ENCODE data around the gene DNAJA2.

DNAJA2 gene

DNA sequence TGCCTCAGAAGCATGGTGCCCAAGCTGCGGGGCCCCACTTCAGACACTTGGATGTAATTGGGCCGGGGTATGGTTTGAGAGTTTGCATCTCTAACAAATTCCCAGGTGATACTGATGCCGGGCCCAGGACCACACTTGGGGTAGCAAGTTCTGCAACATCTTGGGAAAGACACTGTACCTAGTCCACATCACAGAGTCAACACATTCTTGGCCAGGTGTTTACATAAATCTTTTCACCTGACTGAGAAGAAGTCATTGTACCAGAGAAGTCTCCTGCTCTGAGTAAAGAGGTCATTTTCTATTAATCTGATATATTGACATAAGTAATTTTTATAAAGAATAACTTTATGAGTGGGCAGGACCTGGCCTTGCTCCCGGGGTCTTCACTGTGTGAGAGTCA, 61.8 kb downstream of the DNAJA2 start:
- H3K36me3 ChIP-seq (ENCODE audit: insufficient read depth, low read length): peaks cover 81% of the 10 kb centered on the region
- WGBS: 94% methylated on average over 4 of the region's 4 CpGs
- H3K27ac ChIP-seq (ENCODE audit: low read depth, low read length): no peak overlapping the region
- H3K9ac ChIP-seq (ENCODE audit: low read depth, low read length): no peak overlapping the region
- no peaks in the 10 kb centered on the region for H3K9me3 ChIP-seq (ENCODE audit: insufficient read depth, low read depth, low read length)
- H3K4me1 ChIP-seq (ENCODE audit: insufficient read depth, low read length): no peaks in the 10 kb centered on the region
- H3K27me3 ChIP-seq (ENCODE audit: insufficient read depth, low read length): no peaks in the 10 kb centered on the region
- no peak overlapping the region for H3K4me3 ChIP-seq (ENCODE audit: low read length)

DNA sequence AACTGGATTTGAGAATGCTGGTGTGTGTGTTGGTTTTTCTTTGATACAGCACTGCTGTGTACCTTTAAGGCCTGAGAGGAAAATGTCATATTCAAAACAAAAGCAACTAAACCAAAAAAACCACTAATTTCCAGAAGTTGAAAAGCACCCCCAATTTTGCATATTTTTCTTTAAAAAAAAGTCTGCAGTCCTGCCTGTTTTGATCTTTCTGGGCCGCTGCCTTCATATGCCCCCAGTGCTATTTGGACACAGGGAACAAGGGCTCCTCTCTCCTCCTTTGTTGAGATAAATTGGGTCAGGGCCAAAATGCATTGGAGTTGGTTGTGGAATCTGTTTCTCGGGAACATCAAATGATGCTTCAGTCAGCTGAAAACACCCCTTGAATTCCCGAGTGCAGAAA, 62.4 kb downstream of the DNAJA2 start:
- no peak overlapping the region for H3K27ac ChIP-seq (ENCODE audit: low read depth, low read length)
- H3K36me3 ChIP-seq (ENCODE audit: insufficient read depth, low read length): peaks cover 83% of the 10 kb centered on the region
- H3K9ac ChIP-seq (ENCODE audit: low read depth, low read length): no peak overlapping the region
- H3K27me3 ChIP-seq (ENCODE audit: insufficient read depth, low read length): no peaks in the 10 kb centered on the region
- 94% methylated on average over 3 of the region's 3 CpGs for WGBS
- H3K9me3 ChIP-seq (ENCODE audit: insufficient read depth, low read depth, low read length): no peaks in the 10 kb centered on the region
- no peaks in the 10 kb centered on the region for H3K4me1 ChIP-seq (ENCODE audit: insufficient read depth, low read length)
- no peak overlapping the region for H3K4me3 ChIP-seq (ENCODE audit: low read length)

DNA sequence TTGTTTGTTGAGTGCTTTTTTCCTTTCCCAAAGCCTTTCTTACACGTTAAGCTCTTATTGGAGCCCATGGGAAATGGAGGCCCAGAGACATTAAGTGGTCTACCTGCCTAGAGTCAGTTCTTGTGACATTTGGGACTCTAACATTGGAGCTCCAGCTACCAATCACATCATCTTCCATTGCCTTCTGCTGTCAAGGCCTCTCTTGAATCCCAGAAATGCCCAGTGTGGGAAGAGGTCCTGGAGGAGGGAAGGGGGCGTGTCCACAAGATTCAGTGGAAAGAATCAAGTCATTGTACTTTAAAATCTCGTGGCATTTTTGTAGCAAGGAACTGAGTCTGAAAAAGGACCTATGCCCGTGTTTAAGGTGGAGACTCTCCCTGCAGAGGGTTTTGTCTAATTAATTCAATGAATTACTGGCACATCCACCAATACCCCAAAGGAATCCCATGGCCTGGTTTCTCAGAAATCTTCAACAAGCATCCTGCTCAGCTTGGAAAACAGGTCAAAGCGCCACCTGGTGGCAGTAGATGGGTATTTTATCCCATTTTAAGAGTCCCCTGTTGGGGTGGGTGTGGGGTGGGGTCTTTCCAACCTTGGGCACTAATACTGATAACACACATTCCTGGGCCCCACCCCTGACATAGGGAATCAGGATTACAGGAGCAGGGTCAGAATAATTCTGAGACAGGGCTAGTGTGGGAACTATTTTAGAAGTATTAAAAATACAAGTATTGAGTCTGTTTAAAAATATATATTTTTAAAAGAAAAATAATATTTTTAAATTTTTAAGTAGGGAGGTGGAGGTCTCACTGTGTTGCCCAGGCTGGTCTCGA, 64.7 kb downstream of the DNAJA2 start:
- Histone ChIP-seq H3K4me3 (ENCODE audit: low read length) (no peak overlapping the region), H3K9ac (ENCODE audit: low read depth, low read length) (no peak overlapping the region), H3K27me3 (ENCODE audit: insufficient read depth, low read length) (no peaks in the 10 kb centered on the region), H3K9me3 (ENCODE audit: insufficient read depth, low read depth, low read length) (no peaks in the 10 kb centered on the region), H3K36me3 (ENCODE audit: insufficient read depth, low read length) (peaks cover 81% of the 10 kb centered on the region), H3K4me1 (ENCODE audit: insufficient read depth, low read length) (no peaks in the 10 kb centered on the region), H3K27ac (ENCODE audit: low read depth, low read length) (no peak overlapping the region)
- 69% methylated on average over 5 of the region's 6 CpGs for WGBS

DNA sequence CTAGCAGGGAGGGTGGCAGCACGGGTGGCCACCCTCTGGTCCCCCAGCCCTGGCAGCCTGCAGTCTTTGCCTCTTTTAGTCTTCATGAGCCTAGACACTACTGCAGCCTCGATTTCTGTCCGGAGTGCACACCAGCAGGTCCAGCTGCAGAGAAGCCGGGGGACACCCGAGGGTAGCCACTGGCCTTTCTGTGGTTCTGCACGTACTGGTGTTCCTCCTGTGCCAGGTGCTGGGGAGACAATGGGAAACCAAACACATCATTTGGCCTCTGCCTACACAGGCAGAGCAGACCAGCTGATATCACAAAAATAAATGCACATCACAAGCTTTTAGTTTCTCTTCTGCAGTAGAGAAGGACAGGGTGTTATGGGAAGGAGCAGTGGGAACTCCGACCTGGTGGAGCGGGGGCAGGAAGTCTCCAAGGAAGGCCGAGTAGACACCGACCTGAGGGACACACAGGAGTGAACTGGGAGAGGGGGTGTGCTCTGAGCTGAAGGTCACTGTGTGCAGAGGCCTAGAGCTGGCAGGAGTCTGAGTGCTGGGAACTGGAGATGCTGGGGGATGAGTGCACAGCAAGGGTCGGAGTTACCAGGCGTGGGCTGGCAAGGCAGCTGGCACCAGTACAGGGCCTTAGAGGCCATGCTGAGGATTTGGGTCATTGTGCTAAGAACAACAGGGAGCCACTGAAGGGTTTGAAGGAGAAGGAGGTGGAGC, 66.3 kb downstream of the DNAJA2 start:
- 95% methylated on average over 12 of the region's 12 CpGs for WGBS
- peaks cover 74% of the 10 kb centered on the region for H3K36me3 ChIP-seq (ENCODE audit: insufficient read depth, low read length)
- no peak overlapping the region for H3K27ac ChIP-seq (ENCODE audit: low read depth, low read length)
- no peaks in the 10 kb centered on the region for H3K9me3 ChIP-seq (ENCODE audit: insufficient read depth, low read depth, low read length)
- no peak overlapping the region for H3K4me3 ChIP-seq (ENCODE audit: low read length)
- no peak overlapping the region for H3K9ac ChIP-seq (ENCODE audit: low read depth, low read length)
- H3K4me1 ChIP-seq (ENCODE audit: insufficient read depth, low read length): no peaks in the 10 kb centered on the region
- no peaks in the 10 kb centered on the region for H3K27me3 ChIP-seq (ENCODE audit: insufficient read depth, low read length)

DNA sequence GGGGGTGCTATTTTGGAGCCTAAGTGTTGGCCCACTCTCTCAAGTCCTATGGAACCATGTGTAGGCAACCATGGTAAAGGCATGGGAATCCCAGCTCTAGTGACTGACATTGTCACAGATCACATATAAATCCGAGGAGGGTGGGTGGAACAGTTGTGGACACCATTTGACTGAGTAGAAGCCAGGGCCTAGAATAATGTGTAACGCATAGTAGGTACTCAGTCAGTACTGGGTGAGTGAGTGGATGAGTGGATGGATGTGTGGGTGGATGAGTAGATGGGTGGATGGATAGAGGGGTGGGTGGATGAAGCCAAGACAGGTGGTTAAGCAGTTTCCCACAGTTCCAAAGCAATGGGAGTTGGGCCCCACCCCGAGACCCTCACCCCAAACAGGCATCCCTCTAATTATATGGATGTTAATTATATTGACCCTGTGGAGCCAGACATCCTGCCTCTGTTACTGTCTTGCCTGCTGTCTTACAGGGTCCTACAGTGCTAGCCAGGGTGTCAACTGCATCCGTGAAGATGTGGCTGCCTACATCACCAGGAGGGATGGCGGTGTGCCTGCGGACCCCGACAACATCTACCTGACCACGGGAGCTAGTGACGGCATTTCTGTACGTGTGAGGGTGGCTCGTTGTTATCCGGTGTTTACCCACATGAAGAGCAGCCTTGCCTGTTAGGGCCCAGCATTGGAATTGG, 67.0 kb downstream of the DNAJA2 start:
- no peak overlapping the region for H3K9ac ChIP-seq (ENCODE audit: low read depth, low read length)
- H3K4me1 ChIP-seq (ENCODE audit: insufficient read depth, low read length): no peaks in the 10 kb centered on the region
- H3K36me3 ChIP-seq (ENCODE audit: insufficient read depth, low read length): peaks cover 73% of the 10 kb centered on the region
- H3K27ac ChIP-seq (ENCODE audit: low read depth, low read length): no peak overlapping the region
- no peaks in the 10 kb centered on the region for H3K9me3 ChIP-seq (ENCODE audit: insufficient read depth, low read depth, low read length)
- H3K27me3 ChIP-seq (ENCODE audit: insufficient read depth, low read length): no peaks in the 10 kb centered on the region
- H3K4me3 ChIP-seq (ENCODE audit: low read length): no peak overlapping the region
- 96% methylated on average over 11 of the region's 12 CpGs for WGBS
